Melanocyte of skin (primary cell): Measurements from ENCODE around the gene ARHGEF16. TPM values are rescaled to one million over a fixed set of nuclear protein-coding genes. Genes with fewer than 3 reads are reported as not detected.

Source experiments
- total RNA-seq, 2 donors: library from RNA; depleted of rRNA; stranded (reverse); fragments of >200 nt; gene quantifications; 2 replicates each; pipeline ENCODE4 v1.2.3, GENCODE V29; 2012

Gene ARHGEF16
- total RNA-seq, result under 1 TPM in 1 of 2 donors, not detected in 1; under 0.01 TPM

GRCh38 chr1:3453891-3454810 lies at the start of gene ARHGEF16:
TSS of gene ARHGEF16 (plus strand) at chr1:3454665. CDS start at chr1:3463085, 8,420 bp downstream.

Other genes with a start within 250 kb of the ARHGEF16 start
- gene MEGF6, start 156.8 kb downstream of the ARHGEF16 start, total RNA-seq, result 1 to 10 TPM in 1 of 2 donors, under 1 TPM in 1; 1.00 to 1.7 TPM
- gene TPRG1L, start 170.3 kb downstream of the ARHGEF16 start, total RNA-seq, result 10 to 100 TPM; 11.3 to 13.4 TPM
- gene WRAP73, start 195.4 kb downstream of the ARHGEF16 start, total RNA-seq, result 10 to 100 TPM in 1 of 2 donors, 1 to 10 TPM in 1; 10.0 to 13.3 TPM
- gene TP73, start 197.9 kb downstream of the ARHGEF16 start, total RNA-seq, result under 1 TPM in 1 of 2 donors, not detected in 1; under 0.01 TPM